ENCODE results near the gene ERG28.

Gene ERG28

GRCh38 chr14:75609606-75610475 is 50.8 kb downstream of the ERG28 start:
- no peak for DNase-seq (ENCODE audit: low read depth in 1 of 2, low spot score in 1 of 2)
- Histone ChIP-seq H3K27me3 (ENCODE audit: insufficient read depth, poor library complexity, severe bottlenecking) (no peaks in the 10 kb centered on the region), H3K27ac (replicated peaks) (no peak overlapping the region), H3K4me3 (replicated peaks; ENCODE audit: insufficient read depth, low read length) (no peak overlapping the region)
- TF ChIP-seq SPI1 (IDR thresholded peaks at IDR 0.05; ENCODE audit: borderline replicate concordance, low read depth) (no peak), POLR2AphosphoS5 (IDR thresholded peaks at IDR 0.05; ENCODE audit: low read depth) (no peak), GABPA (IDR thresholded peaks at IDR 0.05; ENCODE audit: low read depth) (no peak), REST (IDR thresholded peaks at IDR 0.05; ENCODE audit: insufficient replicate concordance, low read depth) (no peak)
- TF ChIP-seq, protein P1, sequence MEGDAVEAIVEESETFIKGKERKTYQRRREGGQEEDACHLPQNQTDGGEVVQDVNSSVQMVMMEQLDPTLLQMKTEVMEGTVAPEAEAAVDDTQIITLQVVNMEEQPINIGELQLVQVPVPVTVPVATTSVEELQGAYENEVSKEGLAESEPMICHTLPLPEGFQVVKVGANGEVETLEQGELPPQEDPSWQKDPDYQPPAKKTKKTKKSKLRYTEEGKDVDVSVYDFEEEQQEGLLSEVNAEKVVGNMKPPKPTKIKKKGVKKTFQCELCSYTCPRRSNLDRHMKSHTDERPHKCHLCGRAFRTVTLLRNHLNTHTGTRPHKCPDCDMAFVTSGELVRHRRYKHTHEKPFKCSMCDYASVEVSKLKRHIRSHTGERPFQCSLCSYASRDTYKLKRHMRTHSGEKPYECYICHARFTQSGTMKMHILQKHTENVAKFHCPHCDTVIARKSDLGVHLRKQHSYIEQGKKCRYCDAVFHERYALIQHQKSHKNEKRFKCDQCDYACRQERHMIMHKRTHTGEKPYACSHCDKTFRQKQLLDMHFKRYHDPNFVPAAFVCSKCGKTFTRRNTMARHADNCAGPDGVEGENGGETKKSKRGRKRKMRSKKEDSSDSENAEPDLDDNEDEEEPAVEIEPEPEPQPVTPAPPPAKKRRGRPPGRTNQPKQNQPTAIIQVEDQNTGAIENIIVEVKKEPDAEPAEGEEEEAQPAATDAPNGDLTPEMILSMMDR (IDR thresholded peaks at IDR 0.05; ENCODE audit: insufficient read depth, low read length), result no peak

- TF ChIP-seq GABPA (IDR thresholded peaks at IDR 0.05; ENCODE audit: low read depth) (no peak), POLR2AphosphoS5 (IDR thresholded peaks at IDR 0.05; ENCODE audit: low read depth) (no peak), REST (IDR thresholded peaks at IDR 0.05; ENCODE audit: insufficient replicate concordance, low read depth) (no peak), SPI1 (IDR thresholded peaks at IDR 0.05; ENCODE audit: borderline replicate concordance, low read depth) (no peak)
- TF ChIP-seq, protein P1 (IDR thresholded peaks at IDR 0.05; ENCODE audit: insufficient read depth, low read length), result no peak
- H3K27me3 ChIP-seq (ENCODE audit: insufficient read depth, poor library complexity, severe bottlenecking), result no peaks in the 10 kb centered on the region
- DNase-seq (ENCODE audit: low read depth in 1 of 2, low spot score in 1 of 2), result no peak
Observed at GRCh38 chr14:75609116-75609515, 51.6 kb downstream of the ERG28 start.

DNA sequence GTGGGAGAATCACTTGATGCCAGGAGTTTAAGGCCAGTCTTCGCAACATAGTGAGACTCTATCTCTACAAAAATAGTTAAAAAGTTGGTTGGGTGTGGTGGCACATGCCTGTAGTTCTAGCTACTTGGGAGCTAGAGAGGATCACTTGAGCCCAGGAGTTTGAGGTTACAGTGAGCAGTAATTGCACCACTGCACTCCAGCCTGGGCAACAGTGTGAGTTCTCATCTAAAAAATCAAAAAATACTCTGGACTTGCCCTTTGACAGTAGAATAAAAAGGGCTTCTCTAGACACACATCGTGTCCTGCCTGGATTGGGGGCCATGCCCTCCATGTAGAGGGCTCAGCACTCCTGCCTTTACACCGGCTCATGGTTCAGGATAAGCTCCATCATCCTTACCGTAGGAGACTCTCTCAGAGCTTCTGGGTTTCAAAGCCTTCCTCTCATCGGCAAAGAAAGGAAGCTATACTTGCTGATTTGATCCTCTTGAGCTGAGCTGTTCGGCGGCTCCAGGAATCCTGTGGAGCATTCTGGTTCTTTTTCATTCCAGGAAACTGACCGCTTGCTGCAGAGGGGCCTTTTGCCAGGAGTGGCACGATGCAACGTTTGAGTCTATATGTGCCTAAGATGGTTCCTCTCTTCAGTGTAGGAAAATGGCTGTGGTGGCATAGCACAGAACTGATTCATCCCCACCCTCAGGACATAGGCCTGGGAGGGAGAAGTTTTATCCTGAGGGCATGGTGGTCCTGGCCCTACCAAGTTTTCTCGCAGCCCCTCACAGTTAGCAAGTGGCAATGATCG is 52.6 kb downstream of the ERG28 start:
- Histone ChIP-seq H3K27me3 (ENCODE audit: insufficient read depth, poor library complexity, severe bottlenecking) (no peaks in the 10 kb centered on the region), H3K4me3 (replicated peaks; ENCODE audit: insufficient read depth, low read length) (no peak overlapping the region), H3K27ac (replicated peaks) (no peak overlapping the region)
- TF ChIP-seq, protein P1 (IDR thresholded peaks at IDR 0.05; ENCODE audit: insufficient read depth, low read length), result no peak
- TF ChIP-seq REST (IDR thresholded peaks at IDR 0.05; ENCODE audit: insufficient replicate concordance, low read depth) (no peak), SPI1 (IDR thresholded peaks at IDR 0.05; ENCODE audit: borderline replicate concordance, low read depth) (no peak), POLR2AphosphoS5 (IDR thresholded peaks at IDR 0.05; ENCODE audit: low read depth) (no peak), GABPA (IDR thresholded peaks at IDR 0.05; ENCODE audit: low read depth) (no peak)
- no peak for DNase-seq (ENCODE audit: low read depth in 1 of 2, low spot score in 1 of 2)

More at GRCh38 chr14:75609116-75609515, 51.6 kb downstream of the ERG28 start:
- H3K27ac ChIP-seq (replicated peaks), result no peak overlapping the region
- no peak overlapping the region for H3K4me3 ChIP-seq (replicated peaks; ENCODE audit: insufficient read depth, low read length)

Measured in HL-60 (cell line).